H1 (cell line): ENCODE results near the gene COX19. TPM values are rescaled to one million over a fixed set of nuclear protein-coding genes. Genes with fewer than 3 reads are reported as not detected.

ENCODE experiments used
- CBX8 ChIP-seq: fragments of 300-800, 300-1000 bp; sonication (generic); IDR thresholded peaks from 2 replicates; pipeline ENCODE4 v1.7.1; 2016; ENCODE audit warnings: low read depth, low read length, borderline replicate concordance
- GTF2F1 ChIP-seq: IDR thresholded peaks from 2 replicates; pipeline ENCODE4 v1.6.1; 2012; ENCODE audit warnings: low read depth, low read length, improper control_type of control experiment, borderline replicate concordance
- KDM1A ChIP-seq: fragments of 200-600, 300-600 bp; sonication (generic); IDR thresholded peaks from 2 replicates; pipeline ENCODE4 v1.7.1; 2016; ENCODE audit warnings: mild to moderate bottlenecking, low read length, borderline replicate concordance
- POLR2A ChIP-seq, 2 experiments: IDR thresholded peaks; 1 replicate in 1 of 2; 2 replicates in 1 of 2; pipeline ENCODE4 v1.6.1; 2011; ENCODE audit warnings: low read depth in 2 of 2, low read length in 2 of 2, mild to moderate bottlenecking in 2 of 2; ENCODE audit errors: control extremely low read depth in 1 of 2
- SP4 ChIP-seq: IDR thresholded peaks from 2 replicates; pipeline ENCODE4 v1.6.1; 2012; ENCODE audit warnings: low read length, inconsistent platforms
- TAF1 ChIP-seq: IDR thresholded peaks from 2 replicates; pipeline ENCODE4 v1.6.1; 2011; ENCODE audit warnings: mild to moderate bottlenecking, low read depth, low read length
- YY1 ChIP-seq: IDR thresholded peaks from 2 replicates; pipeline ENCODE4 v1.6.1; 2011; ENCODE audit warnings: low read depth, mild to moderate bottlenecking, low read length
- polyA plus RNA-seq, 7 experiments: library from polyadenylated mRNA; depleted of rRNA in 3 of 7; stranded (reverse) in 5 of 7; unstranded in 2 of 7; fragments of >200 nt in 5 of 7; fragments of 200-250 nt in 2 of 7; gene quantifications; 1 replicate in 5 of 7; 2 replicates in 1 of 7; 4 replicates in 1 of 7; pipeline versions ENCODE4 v1.2.1 to v1.2.3, GENCODE V29; 2011 to 2013; ENCODE audit warnings: missing spikeins in 2 of 7, mixed read lengths in 2 of 7
- total RNA-seq: library from RNA; stranded (reverse); fragmentation: NEBNext Ultra II Directional; extraction: Animal tissue kit (Norgen Biotek cat#: 25700); gene quantifications from 2 replicates; pipeline ENCODE4 v1.2.1, GENCODE V29; 2021

The COX19 gene
- total and polyA plus RNA-seq, 2 of the 8 experiments (the other 6 are each of a cell fraction or from before 2014, with no cell fraction given): 3.9 to 7.9 TPM

- TF ChIP-seq TAF1 (no peak), CBX8 (no peak), POLR2A (IDR thresholded peaks at IDR 0.05; ENCODE audit: control extremely low read depth in 1 of 2, low read depth in 2 of 2, low read length in 2 of 2) (no peak), SP4 (no peak), KDM1A (no peak), YY1 (no peak), GTF2F1 (no peak)
Measured at GRCh38 chr7:1013581-1013980, 38.2 kb upstream of the COX19 start (continued).
